K562 (cell line): ENCODE results near the gene GALT. TPM values are rescaled to one million over a fixed set of nuclear protein-coding genes. Genes with fewer than 3 reads are reported as not detected.

Experiments
- ATF1 ChIP-seq, 2 experiments: fragments of 450-650 bp in 1 of 2; IDR thresholded peaks; 2 replicates each; pipeline ENCODE4 v1.6.1; 2016; ENCODE audit warnings: missing compliant biosample characterization in 1 of 2, missing genetic modification characterization in 1 of 2
- BRCA1 ChIP-seq, 2 experiments: fragments of 450-650 bp in 1 of 2; sonication (generic) in 1 of 2; formaldehyde crosslinking in 1 of 2; IDR thresholded peaks; 2 replicates each; pipeline versions ENCODE4 v1.5.0 to v1.6.1; 2017 to 2020; ENCODE audit warnings: mild to moderate bottlenecking in 1 of 2, missing genetic modification reagents in 1 of 2
- DMBX1 ChIP-seq: fragments of 250-450 bp; sonication (Bioruptor Pico); IDR thresholded peaks from 2 replicates; pipeline ENCODE4 v1.8.0; 2022; ENCODE audit warnings: inconsistent platforms, mild to moderate bottlenecking, moderate library complexity, borderline replicate concordance
- RAD21 ChIP-seq, 2 experiments: fragments of 250-450 bp in 1 of 2; fragments of 450-650 bp in 1 of 2; sonication (Bioruptor Pico) in 1 of 2; formaldehyde crosslinking in 1 of 2; IDR thresholded peaks in 1 of 2; conservative IDR thresholded peaks in 1 of 2; 2 replicates each; pipeline versions ENCODE4 v1.4.0 to v1.8.0; 2020 to 2022; ENCODE audit warnings: mild to moderate bottlenecking in 2 of 2, moderate library complexity in 1 of 2
- RNF219 ChIP-seq: fragments of 250-450 bp; sonication (Bioruptor Pico); IDR thresholded peaks from 2 replicates; pipeline ENCODE4 v1.5.0; 2022; ENCODE audit warnings: mild to moderate bottlenecking
- SMAD2 ChIP-seq: fragments of 150-350 bp; IDR thresholded peaks from 2 replicates; pipeline ENCODE4 v1.6.1; 2014; ENCODE audit warnings: low read depth, mild to moderate bottlenecking, low read length
- SRF ChIP-seq, 2 experiments: fragments of 250-450, 450-650 bp in 1 of 2; sonication (Bioruptor Pico) in 1 of 2; sonication (generic) in 1 of 2; formaldehyde crosslinking; IDR thresholded peaks; 2 replicates each; pipeline versions ENCODE4 v1.5.0 to v1.5.1; 2020 to 2022; ENCODE audit warnings: mild to moderate bottlenecking in 1 of 2, missing genetic modification reagents in 1 of 2
- TAL1 ChIP-seq: fragments of 450-650 bp; IDR thresholded peaks from 2 replicates; pipeline ENCODE4 v1.6.1; 2016; ENCODE audit warnings: mild to moderate bottlenecking
- TFAP4 ChIP-seq: sonication (generic); formaldehyde crosslinking; IDR thresholded peaks from 2 replicates; pipeline ENCODE4 v1.8.0; 2022; ENCODE audit warnings: missing genetic modification reagents, mild to moderate bottlenecking, moderate library complexity, borderline replicate concordance
- TOE1 ChIP-seq, 2 experiments: fragments of 450-650 bp in 1 of 2; sonication (generic) in 1 of 2; formaldehyde crosslinking in 1 of 2; IDR thresholded peaks; 2 replicates each; pipeline versions ENCODE4 v1.7.1 to v1.8.0; 2016 to 2022; ENCODE audit warnings: borderline replicate concordance in 2 of 2, mild to moderate bottlenecking in 2 of 2, antibody characterized with exemption in 1 of 2, inconsistent platforms in 1 of 2, low read depth in 1 of 2, missing genetic modification reagents in 1 of 2, moderate library complexity in 1 of 2
- XRCC5 ChIP-seq: fragments of 200-400 bp; formaldehyde crosslinking; IDR thresholded peaks from 2 replicates; pipeline ENCODE4 v1.6.1; 2017; ENCODE audit warnings: low read depth, mild to moderate bottlenecking, low read length
- ZNF780A ChIP-seq: fragments of 250-450 bp; sonication (Bioruptor Pico); IDR thresholded peaks from 2 replicates; pipeline ENCODE4 v1.5.0; 2021; ENCODE audit warnings: mild to moderate bottlenecking
- polyA plus RNA-seq, 8 experiments: library from polyadenylated mRNA; depleted of rRNA in 4 of 8; stranded (reverse) in 5 of 8; unstranded in 3 of 8; fragments of >200 nt; fragmentation: Nextera tagmentation in 2 of 8; fragmentation: Illumina TruSeq in 1 of 8; extraction: Ambion mirVana in 2 of 8; extraction: Trizol in 1 of 8; gene quantifications; 2 replicates each; pipeline versions ENCODE4 v1.2.1 to v1.2.3, GENCODE V29; 2011 to 2014; ENCODE audit warnings: inconsistent platforms in 1 of 8, missing spikeins in 1 of 8
- total RNA-seq, 7 experiments: library from RNA; depleted of rRNA in 6 of 7; stranded (reverse); fragments of >200 nt in 6 of 7; fragmentation: Illumina TruSeq in 2 of 7; extraction: Trizol in 2 of 7; gene quantifications; 2 replicates each; pipeline versions ENCODE4 v1.2.1 to v1.2.3, GENCODE V29; 2011 to 2021; ENCODE audit warnings: low replicate concordance in 1 of 7

Gene GALT
- total and polyA plus RNA-seq, 9 of the 15 experiments (the other 6 are each of a cell fraction or from before 2014, with no cell fraction given): 7.3 to 29.2 (median 15.6) TPM

DNA sequence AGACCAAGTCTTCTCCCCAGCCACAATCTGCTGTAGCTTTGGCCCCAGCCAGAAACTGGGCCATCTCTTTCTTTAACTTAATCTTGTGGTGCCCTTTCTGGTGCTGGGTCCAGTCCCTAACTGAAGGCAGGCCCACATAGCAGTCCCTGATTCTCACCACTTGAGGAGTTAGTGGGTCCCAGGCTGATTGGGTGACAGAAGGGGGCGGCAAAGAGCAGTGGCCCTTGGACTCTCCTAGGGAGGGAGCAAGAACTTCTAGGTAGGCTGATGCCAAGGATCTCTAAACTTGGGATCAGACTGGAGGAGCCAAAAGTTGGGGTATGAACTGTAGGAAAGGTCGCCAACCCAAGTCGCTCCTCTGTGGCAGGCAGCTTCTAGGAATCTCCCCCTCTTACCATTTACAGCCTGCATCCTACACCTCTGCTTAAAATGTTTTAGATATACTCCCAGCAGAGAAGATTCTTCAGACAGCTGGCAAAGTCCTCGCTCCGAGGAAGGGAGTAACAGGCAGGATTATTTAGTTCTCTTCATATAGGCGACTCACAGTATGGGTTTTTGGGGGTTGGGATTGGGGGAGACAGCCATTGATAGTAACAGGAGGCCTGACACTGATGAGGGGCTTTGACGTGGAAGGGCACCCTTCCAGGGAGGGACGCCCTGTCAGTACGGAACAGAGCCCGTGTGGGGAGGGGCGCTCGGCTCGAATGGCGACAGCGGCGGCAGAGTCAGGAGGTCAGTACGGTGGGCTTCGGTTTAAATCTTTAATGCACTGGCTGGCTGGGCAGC, 18.0 kb downstream of the GALT start (continued):
- TF ChIP-seq TAL1 (no peak), XRCC5 (peak; percentile 60; the same call in 1 of the 2 replicates), BRCA1 (IDR thresholded peaks at IDR 0.05) (no peak), BRCA1 (CRISPR knock-in tag; IDR thresholded peaks at IDR 0.05) (no peak), RNF219 (CRISPR knock-in tag) (no peak), SRF (CRISPR knock-in tag; IDR thresholded peaks at IDR 0.05) (peak in 1 of 2 experiments; percentile 68; a peak in 1 of 4 replicates), RAD21 (CRISPR knock-in tag; conservative IDR thresholded peaks at IDR 0.05 in 1 of 2, IDR thresholded peaks at IDR 0.05 in 1 of 2) (peak in 1 of 2 experiments; percentile 56; a peak in 2 of 4 replicates), TOE1 (IDR thresholded peaks at IDR 0.05; ENCODE audit: borderline replicate concordance) (no peak), TOE1 (CRISPR knock-in tag; IDR thresholded peaks at IDR 0.05; ENCODE audit: borderline replicate concordance, low read depth) (no peak), ATF1 (CRISPR knock-in tag; IDR thresholded peaks at IDR 0.05) (no peak), ATF1 (tag; IDR thresholded peaks at IDR 0.05) (no peak), SMAD2 (no peak), ZNF780A (CRISPR knock-in tag) (no peak), TFAP4 (CRISPR knock-in tag) (no peak), DMBX1 (CRISPR knock-in tag) (no peak)
